Measurements from ENCODE around the gene PSMD11. TPM values are rescaled to one million over a fixed set of nuclear protein-coding genes. Genes with fewer than 3 reads are reported as not detected.

Gene PSMD11
- polyA plus RNA-seq, 4 donors, result 72.8 to 116 (median 105) TPM

DNA sequence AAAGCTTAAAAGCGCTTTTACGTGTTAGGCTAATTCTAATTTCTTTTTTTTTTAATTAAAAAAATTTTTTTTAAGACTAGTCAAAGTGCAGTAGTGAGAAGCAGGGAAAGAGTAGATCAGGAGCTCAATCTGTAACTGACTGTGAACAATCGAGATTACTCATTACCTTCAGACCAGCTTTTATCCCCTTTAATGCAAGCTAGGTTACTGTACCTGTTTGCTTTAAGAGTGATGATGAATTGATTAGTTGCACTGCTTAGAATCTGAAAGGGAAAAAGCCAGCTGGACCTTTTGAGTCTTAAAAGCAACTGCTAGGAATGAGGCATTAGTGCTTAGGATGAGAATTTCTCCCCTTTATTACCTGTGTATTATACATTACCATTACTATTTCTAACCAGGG lies 19.0 kb downstream of the PSMD11 start:
- no peak for DNase-seq (ENCODE audit: low read depth in 4 of 4, low spot score in 3 of 4)

DNA sequence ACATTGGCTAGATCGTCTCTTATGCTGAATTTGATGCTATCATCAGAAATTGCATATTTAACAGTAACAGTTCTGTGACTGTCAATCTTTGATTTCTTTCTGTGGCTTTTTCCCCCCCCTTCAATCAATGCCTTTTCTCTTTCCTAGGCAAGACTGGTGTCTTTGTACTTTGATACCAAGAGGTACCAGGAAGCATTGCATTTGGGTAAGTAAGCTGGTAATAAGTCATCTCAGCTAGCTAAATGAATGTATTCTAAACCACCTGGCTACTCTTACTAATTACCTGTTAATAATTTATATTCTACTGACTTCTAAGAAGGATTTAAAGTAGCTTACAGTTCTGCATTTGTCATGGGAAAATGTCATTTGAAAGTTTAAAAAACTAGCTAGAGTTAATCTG lies 20.1 kb downstream of the PSMD11 start:
- DNase-seq (ENCODE audit: low read depth in 4 of 4, low spot score in 3 of 4), result no peak

DNA sequence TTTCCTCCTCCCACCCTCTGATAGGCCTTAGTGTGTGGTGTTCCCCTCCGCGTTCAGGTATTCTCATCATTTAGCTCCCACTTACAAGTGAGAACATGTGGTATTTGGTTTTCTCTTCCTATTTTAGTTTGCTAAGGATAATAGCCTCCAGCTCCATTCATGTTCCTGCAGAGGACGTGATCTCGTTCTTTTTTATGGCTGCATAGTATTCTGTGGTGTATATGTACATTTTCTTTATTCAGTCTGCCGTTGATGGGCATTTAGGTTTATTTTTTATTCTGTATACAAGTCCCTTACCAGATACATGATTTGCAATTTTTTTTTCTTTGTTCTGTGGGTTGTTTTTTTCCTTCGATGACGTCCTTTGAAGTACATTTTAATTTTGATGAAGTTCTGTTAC lies 23.6 kb downstream of the PSMD11 start:
- no peak for DNase-seq (ENCODE audit: low read depth in 4 of 4, low spot score in 3 of 4)

DNA sequence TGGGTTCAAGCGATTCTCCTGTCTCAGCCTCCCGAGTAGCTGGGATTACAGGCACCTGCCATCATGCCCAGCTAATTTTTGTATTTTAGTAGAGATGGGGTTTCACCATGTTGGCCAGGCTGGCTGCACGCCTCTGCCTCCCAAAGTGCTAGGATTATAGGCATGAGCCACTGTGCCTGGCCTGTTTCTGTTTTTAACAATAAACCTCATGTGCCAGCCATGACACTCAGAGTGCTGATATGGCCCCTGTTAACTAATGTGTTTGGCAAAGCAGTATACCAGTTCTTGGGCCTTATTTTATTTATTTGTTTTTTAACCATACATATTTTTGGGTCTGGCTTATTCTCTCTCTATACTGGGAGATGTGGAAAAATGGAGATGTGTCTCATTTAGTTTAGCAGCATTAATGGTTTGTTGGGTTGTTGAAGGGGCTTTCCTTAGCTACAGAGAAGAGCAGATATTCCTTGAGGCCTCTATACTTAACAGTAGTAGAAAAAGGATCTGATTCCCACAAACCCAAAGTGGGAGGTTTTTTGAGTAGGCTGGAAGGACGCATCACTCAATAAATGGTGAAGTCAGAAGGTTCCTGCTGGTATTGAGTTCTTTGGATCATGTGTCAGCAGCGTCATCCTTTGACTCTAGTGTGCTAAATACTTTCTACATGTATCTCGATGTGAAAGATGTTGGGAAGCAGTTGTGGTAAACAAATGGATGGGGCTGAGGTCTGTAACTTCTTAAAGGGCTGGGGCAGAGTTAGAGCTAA lies 26.3 kb downstream of the PSMD11 start:
- no peak for DNase-seq (ENCODE audit: low read depth in 4 of 4, low spot score in 3 of 4)

DNA sequence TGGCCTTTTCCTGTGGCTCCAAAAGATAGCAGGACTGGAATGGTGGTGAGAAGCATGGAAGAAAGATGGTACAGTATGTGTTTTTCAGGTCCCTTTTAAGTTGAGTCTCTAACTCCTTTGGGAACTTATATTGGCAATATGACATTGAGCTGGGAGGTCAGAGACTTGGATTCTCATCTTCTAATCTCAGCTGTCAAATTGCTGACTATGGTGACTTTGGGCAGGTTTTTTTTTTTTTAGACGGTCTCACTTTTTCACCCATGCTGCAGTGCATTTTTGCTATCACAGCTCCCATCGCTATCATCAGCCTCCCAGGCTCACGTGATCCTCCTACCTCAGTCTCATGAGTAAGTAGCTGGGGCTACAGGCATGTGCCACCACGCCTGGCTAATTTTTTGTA lies 27.3 kb downstream of the PSMD11 start:
- DNase-seq (ENCODE audit: low read depth in 4 of 4, low spot score in 3 of 4), result no peak

DNA sequence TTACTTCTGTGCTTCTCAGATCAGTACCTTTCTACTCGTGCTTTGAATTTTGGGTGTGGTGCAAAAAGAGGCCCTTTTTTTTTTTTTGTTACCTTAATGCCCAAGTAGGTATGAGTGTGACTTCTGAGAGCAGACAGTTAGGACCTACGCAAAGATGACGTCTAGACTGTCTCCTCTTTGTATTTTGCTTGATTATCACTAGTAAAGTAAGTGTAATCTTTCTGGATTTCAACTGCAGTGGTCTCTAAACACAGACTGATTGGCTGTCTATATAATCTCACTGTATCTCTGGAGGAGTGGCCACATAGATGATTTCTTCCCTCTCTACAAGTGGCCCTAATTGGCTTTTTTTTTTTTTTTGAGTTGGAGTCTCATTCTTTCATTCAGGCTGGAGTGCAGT lies 30.9 kb downstream of the PSMD11 start:
- DNase-seq (ENCODE audit: low read depth in 4 of 4, low spot score in 3 of 4), result no peak

DNA sequence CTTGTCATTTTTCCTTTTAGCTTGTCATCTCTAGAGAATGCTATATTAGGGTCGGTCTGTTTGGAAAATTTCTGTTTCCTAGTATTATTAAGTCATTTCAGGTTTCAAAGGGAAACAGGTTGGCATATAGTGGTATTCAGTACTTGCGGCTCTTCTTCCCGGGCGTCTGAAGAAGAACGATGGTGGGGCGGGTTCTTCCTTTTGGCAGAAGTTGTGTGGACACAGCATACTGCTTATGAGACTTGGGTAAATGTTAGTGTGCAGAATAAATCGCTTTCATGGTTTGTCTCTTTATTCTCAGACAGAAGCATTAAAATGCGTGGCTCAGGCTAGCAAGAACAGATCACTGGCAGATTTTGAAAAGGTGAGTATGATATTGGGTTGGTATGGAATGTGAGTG lies 32.9 kb downstream of the PSMD11 start:
- no peak for DNase-seq (ENCODE audit: low read depth in 4 of 4, low spot score in 3 of 4)

DNA sequence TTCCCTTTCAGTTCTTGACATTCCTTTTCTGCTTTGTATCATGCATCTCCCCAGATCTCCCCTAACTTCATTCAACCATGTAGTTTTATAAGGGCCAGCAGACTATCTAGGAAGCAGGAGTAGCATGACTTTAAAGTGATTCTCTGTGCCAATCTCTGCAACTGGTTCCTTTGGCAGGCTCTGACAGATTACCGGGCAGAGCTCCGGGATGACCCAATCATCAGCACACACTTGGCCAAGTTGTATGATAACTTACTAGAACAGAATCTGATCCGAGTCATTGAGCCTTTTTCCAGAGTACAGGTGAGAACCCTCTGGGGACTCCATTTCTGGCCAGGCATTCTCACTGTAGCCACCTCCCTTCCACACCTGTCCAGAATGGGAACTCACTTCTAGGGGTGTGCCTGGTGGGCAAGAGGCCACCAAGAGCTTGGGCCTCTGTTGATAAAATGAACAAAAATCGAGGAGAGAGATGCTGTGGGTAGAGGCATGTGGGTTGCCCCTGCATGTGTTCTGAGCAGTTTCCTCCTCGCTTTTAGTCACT lies 34.8 kb downstream of the PSMD11 start:
- DNase-seq (ENCODE audit: low read depth in 4 of 4, low spot score in 3 of 4), result no peak

DNA sequence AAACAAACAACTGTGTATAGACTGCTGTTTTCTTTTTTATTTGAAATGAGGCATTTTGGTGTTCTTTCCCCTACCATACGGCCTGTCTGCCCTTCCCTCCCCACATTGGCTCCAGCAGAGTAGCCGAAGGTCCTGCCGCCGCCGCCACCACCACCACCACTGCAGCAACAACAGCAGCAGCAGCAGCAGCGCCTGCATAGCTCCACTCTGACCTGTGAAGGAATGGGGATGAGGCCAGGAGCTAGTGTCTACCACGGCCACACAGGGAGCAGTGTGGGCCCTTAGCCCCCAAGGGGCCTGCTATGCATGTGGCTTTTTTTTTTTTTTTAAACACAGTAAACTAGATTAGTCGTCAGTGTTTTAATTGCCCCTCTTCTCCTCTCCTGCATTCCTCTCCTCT lies 36.9 kb downstream of the PSMD11 start:
- no peak for DNase-seq (ENCODE audit: low read depth in 4 of 4, low spot score in 3 of 4)

DNA sequence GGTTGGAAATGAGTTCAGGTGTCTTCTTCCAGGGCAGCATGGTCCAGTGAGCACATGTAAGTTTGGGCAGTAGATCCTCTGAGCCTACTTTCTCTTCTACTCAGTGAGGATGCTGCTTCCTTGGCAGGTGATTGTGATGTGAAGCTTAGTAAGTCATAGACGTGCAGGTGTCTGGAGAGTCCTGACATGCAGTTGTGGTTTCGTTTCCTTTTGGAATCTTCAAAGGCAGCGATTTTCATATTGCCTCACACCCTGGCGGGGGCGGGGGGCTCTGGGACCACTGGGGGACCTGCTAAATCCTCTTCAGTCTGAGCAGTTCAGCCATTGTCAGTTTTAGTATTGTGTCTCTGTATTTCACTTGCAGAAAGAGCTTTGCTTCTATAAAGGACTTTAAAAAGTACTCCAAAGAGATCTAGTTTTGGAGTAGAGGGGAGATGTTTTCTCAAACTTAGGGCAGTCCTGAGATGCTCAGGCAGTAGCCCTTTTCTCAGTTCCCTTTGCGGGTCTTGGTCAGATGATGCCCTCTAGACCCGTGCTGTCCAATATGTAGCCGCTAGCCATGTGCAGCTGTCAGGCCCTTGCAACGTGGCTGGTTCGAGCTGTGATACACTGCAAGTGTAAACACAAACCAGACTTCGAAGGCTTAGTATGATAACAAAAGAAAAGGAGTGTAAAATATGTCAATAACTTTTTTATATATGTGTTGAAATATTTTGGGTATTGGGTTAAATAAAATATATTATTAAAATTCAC lies 38.4 kb downstream of the PSMD11 start:
- no peak for DNase-seq (ENCODE audit: low read depth in 4 of 4, low spot score in 3 of 4)

DNA sequence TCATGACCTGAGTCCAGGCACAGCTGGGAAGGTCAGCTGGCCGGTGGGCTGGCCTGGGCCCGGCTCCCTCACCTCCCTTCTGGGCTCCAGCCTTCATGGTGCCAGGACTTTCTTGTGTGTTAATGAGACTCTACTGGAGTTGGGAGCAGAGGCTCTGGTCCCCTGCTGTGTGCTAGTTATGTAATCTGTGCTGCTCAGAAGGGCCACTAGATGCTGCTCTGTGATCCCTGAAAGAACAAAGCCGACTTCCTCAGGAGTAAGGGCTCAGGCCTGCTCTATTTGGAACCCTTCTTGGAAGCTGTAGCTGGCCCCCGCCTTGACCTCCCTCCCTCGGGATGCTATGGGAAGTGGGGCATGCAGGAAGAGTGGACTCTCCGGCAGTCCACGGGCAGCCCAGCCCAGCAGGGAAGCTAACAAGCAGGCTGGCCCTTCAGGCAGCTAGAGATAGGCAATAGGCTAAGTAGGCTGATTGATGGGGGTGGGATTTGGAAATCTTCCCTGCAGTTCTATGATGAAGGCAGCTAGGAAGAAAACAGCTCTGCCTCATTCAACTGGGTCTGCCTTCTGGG lies 39.2 kb downstream of the PSMD11 start:
- DNase-seq (ENCODE audit: low read depth in 4 of 4, low spot score in 3 of 4), result peak in 2 of 4 donors; percentile 53 to 68

DNA sequence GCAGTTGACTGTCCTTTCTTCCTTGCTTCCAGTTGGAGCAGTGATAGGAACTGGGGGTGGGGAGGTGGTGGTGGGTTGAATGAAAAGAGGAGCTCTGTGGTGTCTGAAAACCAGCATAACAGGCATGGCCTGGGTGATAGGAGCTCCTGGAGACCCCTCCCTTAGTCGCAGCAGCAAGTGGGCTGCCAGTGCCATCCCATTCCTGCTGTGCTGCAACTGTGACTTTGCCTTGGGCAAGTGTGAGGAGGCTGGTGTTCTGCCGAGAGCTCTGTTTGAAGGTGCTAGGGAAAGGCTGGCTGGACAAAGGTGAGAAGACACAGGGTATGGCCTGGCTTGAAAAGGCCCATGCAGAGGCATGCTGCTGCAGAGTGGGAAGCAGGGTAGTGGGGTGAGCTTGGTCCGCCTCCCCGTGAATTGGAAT lies 39.7 kb downstream of the PSMD11 start:
- no peak for DNase-seq (ENCODE audit: low read depth in 4 of 4, low spot score in 3 of 4)

DNA sequence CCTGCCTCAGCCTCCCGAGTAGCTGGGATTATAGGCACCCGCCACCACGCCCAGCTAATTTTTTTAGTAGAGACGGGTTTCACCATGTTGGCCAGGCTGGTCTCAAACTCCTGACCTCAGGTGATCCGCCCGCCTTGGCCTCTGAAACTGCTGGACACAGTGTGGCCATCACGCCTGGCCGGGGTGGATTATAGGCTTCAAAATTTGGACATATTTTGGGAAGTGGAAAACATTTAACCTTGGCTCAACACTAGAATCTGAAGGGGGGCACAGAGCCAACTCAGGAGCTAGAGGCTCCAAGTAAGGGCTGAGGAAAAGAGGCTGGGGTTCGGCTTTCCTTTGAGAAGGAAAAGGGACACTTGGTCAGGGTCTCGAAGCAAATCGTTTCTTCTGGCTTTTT lies 40.3 kb downstream of the PSMD11 start:
- no peak for DNase-seq (ENCODE audit: low read depth in 4 of 4, low spot score in 3 of 4)

DNA sequence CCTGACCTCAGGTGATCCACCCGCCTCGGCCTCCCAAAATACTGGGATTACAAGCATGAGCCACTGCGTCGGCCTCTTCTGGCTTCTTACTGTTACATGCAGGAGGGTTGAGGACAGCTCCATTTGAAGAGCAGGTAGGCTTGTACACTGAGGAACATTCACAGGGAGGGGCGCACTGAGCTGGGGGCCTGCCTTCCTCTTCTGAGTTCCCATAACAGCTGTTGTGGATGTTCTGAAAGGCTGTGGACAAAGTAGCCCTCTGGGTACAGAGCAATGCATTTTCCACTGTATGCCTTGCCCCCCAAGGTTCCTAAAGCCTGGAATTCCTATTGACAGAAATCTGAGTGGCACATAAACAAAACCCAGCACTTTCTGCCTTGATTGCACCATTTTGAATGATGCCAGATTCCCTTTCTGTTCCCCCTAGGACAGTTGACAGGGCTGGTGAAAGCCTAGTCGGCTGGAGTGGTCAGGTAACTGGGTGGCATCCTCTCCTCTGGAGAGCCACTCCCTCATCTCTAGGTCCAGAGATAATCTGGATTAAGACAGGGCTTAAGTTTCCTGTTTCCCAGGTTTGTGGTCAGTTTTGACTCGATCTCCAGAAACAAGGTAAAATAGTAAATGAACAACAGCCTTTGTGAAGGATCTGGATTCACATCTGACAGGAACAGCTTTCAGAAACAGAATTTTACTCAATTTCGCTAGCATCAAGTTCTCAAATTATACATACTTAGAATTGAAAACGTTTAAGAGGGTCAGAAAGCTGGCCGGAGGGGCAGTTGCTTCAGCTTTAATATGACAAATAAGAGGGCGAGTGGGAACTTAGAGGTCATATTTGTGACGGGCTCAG lies 41.2 kb downstream of the PSMD11 start:
- DNase-seq (ENCODE audit: low read depth in 4 of 4, low spot score in 3 of 4), result no peak

DNA sequence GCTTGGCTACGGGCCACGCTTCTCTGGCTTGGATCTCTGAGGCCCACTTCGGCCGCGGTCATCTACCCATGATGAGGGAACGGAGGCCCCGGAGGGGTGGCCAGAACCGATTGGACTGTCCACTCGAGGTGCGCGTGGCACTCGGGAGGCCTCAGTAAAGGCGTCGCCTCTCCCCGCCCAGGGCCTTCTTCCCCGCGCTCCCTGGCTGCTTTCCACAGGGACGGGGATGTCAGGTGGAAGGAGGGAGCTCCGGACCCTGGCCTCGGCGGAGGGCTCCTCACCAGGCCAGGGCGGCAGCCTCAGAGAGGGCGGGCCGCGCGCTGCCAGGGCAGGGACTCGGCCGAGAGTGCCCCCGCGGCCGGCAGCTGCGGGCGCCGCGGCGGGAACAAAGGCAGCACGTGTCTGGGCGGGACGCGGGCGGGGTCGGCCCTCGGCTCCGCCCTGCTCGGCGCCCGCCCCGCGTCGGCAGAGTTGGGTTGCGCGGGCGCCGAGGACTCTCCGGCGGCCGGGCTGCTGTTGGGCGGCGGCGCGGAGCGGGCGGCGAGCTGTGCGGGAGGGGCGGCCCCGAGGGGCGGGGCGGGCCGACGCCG lies 41.9 kb downstream of the PSMD11 start:
- DNase-seq (ENCODE audit: low read depth in 4 of 4, low spot score in 3 of 4), result peak in 1 of 4 donors; percentile 51

DNA sequence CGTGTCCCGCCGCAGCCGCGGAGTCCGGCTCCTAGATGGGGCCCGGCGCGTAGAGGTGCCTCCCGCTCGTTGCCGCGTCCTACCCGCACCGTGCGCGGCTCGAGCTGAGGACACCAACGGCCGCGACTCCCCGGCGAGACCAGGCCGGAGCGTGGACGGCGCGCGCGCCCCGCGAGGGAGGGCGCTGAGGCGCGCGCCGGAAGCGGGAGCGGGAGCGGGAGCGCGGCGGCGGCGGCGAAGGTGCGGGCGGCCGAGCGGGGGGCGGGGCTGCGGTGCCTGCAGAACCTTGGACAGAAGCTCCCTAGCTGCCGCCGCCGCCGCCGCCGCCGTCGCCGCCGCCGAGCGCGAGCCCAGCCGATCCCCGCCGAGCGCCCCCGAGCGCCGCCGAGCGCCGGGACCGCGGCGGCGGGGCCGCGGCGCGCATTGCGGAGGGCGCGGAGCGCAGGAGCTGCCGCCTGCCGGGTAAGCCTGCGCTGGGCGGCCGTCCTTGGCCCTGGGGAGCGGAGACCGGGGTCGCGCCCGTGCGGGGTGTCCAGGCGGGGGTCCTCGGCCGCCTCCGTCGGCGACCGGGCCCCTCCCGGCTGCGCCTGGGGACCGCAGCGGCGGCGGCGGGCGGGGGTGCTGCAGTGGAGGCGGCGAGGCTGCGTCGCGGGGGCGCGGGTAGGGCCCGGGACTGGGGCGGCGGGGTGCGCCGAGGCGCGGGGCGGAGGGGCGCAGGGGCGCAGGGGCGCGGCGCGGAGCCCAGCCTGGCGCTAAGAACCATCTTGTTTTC lies 42.6 kb downstream of the PSMD11 start, which contains the start of gene CDK5R1:
Gene CDK5R1, plus strand, starts transcription at position 293 of the 772 bp plus-strand sequence. CDS start 628 bp downstream, outside the sequence.
- no peak for DNase-seq (ENCODE audit: low read depth in 4 of 4, low spot score in 3 of 4)

DNA sequence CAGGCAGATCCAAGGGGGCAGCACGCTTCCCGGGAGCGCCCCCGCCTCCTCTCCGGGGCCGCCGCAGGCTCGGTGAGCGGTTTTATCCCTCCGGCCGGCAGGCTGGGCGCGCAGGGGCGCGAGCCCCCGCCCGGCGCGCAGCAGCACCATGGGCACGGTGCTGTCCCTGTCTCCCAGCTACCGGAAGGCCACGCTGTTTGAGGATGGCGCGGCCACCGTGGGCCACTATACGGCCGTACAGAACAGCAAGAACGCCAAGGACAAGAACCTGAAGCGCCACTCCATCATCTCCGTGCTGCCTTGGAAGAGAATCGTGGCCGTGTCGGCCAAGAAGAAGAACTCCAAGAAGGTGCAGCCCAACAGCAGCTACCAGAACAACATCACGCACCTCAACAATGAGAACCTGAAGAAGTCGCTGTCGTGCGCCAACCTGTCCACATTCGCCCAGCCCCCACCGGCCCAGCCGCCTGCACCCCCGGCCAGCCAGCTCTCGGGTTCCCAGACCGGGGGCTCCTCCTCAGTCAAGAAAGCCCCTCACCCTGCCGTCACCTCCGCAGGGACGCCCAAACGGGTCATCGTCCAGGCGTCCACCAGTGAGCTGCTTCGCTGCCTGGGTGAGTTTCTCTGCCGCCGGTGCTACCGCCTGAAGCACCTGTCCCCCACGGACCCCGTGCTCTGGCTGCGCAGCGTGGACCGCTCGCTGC lies 43.3 kb downstream of the PSMD11 start:
- DNase-seq (ENCODE audit: low read depth in 4 of 4, low spot score in 3 of 4), result no peak

DNA sequence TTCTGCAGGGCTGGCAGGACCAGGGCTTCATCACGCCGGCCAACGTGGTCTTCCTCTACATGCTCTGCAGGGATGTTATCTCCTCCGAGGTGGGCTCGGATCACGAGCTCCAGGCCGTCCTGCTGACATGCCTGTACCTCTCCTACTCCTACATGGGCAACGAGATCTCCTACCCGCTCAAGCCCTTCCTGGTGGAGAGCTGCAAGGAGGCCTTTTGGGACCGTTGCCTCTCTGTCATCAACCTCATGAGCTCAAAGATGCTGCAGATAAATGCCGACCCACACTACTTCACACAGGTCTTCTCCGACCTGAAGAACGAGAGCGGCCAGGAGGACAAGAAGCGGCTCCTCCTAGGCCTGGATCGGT lies 43.9 kb downstream of the PSMD11 start:
- no peak for DNase-seq (ENCODE audit: low read depth in 4 of 4, low spot score in 3 of 4)
